ENCODE data around the gene CMTM5. TPM values are rescaled to one million over a fixed set of nuclear protein-coding genes. Genes with fewer than 3 reads are reported as not detected.

Gene CMTM5
- polyA plus RNA-seq, 1 experiment = not detected

- CTCF ChIA-PET = interaction anchor here (4.2 kb wide), 1 partner anchor 35 kb away, joined by 15 read pairs; no protein-coding TSS in a partner anchor
These were observed 32.4 kb upstream of the CMTM5 start for GRCh38 chr14:23344481-23344880.

DNA sequence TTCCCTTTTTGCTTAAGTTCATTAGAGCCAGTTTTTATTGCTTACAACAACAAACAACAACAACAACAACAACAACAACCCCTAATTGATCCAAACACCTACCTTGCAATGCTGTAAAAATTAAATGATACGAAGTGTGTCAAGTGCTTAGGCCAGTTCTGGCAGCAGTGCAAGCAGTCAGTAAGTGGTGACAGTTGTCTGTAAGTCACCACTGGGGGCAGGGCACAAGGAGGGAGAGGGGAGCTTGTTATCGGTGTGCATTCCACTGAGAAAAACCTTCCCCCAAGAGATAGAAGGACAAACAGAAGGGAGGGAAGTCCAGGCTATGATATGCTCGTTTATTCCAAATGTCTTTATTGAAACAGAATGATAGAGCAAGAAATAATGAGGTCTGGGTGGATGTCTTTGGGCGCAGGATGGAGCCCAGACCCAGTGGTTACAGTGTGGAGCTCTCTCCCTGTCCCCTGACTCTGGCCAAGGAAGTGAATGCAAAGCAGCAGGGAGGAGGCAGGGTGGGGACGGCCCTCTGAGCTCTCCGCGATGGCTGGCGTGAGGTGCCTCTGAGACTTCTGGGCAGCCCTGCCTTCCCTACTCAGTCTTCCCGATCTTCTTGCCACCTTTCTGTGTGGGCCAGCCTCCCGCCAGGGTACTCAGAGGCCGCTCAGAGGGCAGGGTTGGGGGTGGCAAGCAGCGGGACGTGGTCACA is 30.7 kb upstream of the CMTM5 start:
- ChIA-PET CTCF (interaction anchor here (0.8 to 4.2 kb wide), 7 partner anchors 11 to 34 kb away, joined by 3 to 15 read pairs (median 4); no protein-coding TSS in a partner anchor), POLR2A (no interaction called here)
- TF ChIP-seq CTCF (IDR thresholded peaks at IDR 0.05; ENCODE audit: insufficient read depth, low read depth, low read length) = no peak
- Histone ChIP-seq H3K27me3 (ENCODE audit: control insufficient read depth, insufficient read depth, low read length) (no peaks in the 10 kb centered on the region), H3K4me3 (ENCODE audit: low read depth, low read length) (no peak overlapping the region), H3K36me3 (ENCODE audit: control insufficient read depth, insufficient read depth, low read length) (no peaks in the 10 kb centered on the region)
- DNase-seq (ENCODE audit: low read depth) = no peak

More at GRCh38 chr14:23344481-23344880, 32.4 kb upstream of the CMTM5 start:
- POLR2A ChIA-PET = no interaction called here
- no peaks in the 10 kb centered on the region for H3K27me3 ChIP-seq (ENCODE audit: control insufficient read depth, insufficient read depth, low read length)
- DNase-seq (ENCODE audit: low read depth) = no peak
- TF ChIP-seq CTCF (IDR thresholded peaks at IDR 0.05; ENCODE audit: insufficient read depth, low read depth, low read length) = 0 out of 2 replicates have a peak, but pooled peaks have one; percentile 2
- no peak overlapping the region for H3K4me3 ChIP-seq (ENCODE audit: low read depth, low read length)
- no peaks in the 10 kb centered on the region for H3K36me3 ChIP-seq (ENCODE audit: control insufficient read depth, insufficient read depth, low read length)

GRCh38 chr14:23346693-23347405 is 30.0 kb upstream of the CMTM5 start:
- H3K27me3 ChIP-seq (ENCODE audit: control insufficient read depth, insufficient read depth, low read length) = no peaks in the 10 kb centered on the region
- H3K4me3 ChIP-seq (ENCODE audit: low read depth, low read length) = no peak overlapping the region
- H3K36me3 ChIP-seq (ENCODE audit: control insufficient read depth, insufficient read depth, low read length) = no peaks in the 10 kb centered on the region
- TF ChIP-seq CTCF (IDR thresholded peaks at IDR 0.05; ENCODE audit: insufficient read depth, low read depth, low read length) = no peak
- DNase-seq (ENCODE audit: low read depth) = no peak
- ChIA-PET CTCF (interaction anchor here (0.8 to 4.2 kb wide), 5 partner anchors 18 to 33 kb away, joined by 3 to 15 read pairs (median 4); no protein-coding TSS in a partner anchor), POLR2A (no interaction called here)

GRCh38 chr14:23347406-23348296 is 29.2 kb upstream of the CMTM5 start:
- H3K4me3 ChIP-seq (ENCODE audit: low read depth, low read length) = no peak overlapping the region
- DNase-seq (ENCODE audit: low read depth) = no peak
- CTCF ChIA-PET = interaction anchor here (1.3 to 4.2 kb wide), 2 partner anchors 21 to 32 kb away, joined by 4 to 15 read pairs; no protein-coding TSS in a partner anchor

More at GRCh38 chr14:23347406-23348296, 29.2 kb upstream of the CMTM5 start:
- POLR2A ChIA-PET = no interaction called here
- H3K36me3 ChIP-seq (ENCODE audit: control insufficient read depth, insufficient read depth, low read length) = no peaks in the 10 kb centered on the region
- no peaks in the 10 kb centered on the region for H3K27me3 ChIP-seq (ENCODE audit: control insufficient read depth, insufficient read depth, low read length)
- no peak for TF ChIP-seq CTCF (IDR thresholded peaks at IDR 0.05; ENCODE audit: insufficient read depth, low read depth, low read length)

All from BJ (cell line).